ENCODE measurements around the gene CGN. TPM values are rescaled to one million over a fixed set of nuclear protein-coding genes. Genes with fewer than 3 reads are reported as not detected.

Gene CGN
- total RNA-seq, 1 donor from 2014 or later = 0.13 TPM

- DNase-seq (ENCODE audit: low spot score) = no peak
Measured at GRCh38 chr1:151499365-151499764, 11.8 kb upstream of the CGN start.

DNA sequence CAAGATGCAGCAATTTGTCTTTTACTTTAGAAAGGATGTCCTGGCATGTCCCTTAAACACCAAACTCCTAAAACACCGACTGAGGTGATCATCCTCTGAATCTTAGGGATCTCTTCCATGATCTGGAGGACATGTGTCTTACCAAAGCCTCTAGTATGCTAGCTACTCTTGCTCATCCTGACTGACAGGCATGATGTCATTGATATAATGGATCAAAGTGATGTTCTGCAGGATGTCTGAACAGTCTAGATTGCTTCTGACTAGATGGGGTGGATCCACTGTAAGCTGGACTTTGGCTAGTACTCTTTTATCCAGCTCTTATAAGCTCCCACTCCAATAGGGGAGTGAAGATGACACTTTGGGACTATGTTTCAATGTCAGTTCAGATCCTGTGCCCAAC, 11.3 kb upstream of the CGN start:
- no peak for DNase-seq (ENCODE audit: low spot score)

- no peak for DNase-seq (ENCODE audit: low spot score)
Measured at GRCh38 chr1:151501474-151501873, 9.7 kb upstream of the CGN start.

- DNase-seq (ENCODE audit: low spot score) = no peak
Measured at GRCh38 chr1:151502035-151502700, 9.0 kb upstream of the CGN start.

DNA sequence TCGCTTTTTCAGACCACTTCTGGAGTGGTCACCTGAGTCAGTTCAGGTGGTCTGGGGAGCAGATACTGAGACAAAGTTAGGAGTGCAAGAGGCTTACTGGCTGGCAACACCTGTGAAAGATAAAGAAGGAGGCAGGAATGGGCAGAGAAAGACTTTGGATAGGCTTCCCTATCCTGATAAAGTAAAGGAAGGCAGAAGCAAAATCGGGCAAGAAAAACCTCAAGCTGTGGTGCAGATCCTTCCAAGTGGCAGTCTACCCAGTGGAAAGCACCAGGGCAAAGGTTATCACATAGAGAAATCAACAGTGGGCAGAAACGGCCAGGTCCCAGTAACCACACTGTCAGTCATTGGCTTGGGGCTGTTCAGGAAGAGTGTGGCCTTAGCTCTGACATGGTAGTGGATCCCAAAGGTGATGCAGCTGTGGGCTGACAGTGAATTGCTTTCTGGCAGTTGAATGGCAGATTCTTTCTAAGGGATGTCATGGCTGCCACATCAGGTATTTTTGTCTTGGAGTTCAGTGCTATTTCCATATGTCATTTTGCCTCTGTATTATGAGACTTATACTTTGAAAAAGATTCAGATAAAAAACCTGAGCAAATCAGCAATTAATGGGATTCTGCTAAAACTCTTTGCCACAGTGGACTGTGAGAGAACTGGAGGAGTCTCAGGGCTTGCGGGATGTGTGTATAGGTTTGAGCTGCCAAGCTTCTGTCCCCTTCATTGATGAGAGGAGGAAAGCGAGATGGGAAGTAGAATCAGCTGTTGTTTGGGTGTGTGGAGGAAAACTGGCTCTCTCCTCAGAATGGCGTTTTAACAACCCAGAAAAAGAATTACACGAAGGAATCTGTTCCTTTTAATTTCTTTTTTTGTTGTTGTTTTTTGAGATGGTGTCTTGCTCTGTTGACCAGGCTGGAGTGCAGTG, 8.1 kb upstream of the CGN start:
- no peak for DNase-seq (ENCODE audit: low spot score)

DNA sequence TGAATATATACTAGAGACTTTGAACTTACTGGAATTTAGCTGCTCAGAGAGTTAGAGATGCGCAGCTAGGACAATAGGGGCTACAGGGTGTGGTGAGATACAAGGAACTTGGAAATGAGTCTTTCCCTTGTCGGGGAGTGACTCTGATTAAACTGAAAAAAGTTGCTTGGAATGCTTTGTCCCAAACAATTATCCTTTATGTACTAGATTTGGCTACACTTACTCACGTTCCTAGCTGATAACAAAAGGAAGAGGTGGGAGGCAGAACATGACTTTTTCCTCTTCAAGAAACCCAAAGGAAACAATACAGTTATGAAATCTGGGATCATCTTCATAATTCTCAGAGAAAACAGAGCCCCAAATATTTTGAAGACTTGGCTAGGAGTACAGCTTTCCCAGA, 6.9 kb upstream of the CGN start:
- no peak for DNase-seq (ENCODE audit: low spot score)

GRCh38 chr1:151504759-151505158, 6.4 kb upstream of the CGN start:
- DNase-seq (ENCODE audit: low spot score) = no peak

GRCh38 chr1:151508833-151509232, 2.4 kb upstream of the CGN start:
- peak; percentile 37 for DNase-seq (ENCODE audit: low spot score)

DNA sequence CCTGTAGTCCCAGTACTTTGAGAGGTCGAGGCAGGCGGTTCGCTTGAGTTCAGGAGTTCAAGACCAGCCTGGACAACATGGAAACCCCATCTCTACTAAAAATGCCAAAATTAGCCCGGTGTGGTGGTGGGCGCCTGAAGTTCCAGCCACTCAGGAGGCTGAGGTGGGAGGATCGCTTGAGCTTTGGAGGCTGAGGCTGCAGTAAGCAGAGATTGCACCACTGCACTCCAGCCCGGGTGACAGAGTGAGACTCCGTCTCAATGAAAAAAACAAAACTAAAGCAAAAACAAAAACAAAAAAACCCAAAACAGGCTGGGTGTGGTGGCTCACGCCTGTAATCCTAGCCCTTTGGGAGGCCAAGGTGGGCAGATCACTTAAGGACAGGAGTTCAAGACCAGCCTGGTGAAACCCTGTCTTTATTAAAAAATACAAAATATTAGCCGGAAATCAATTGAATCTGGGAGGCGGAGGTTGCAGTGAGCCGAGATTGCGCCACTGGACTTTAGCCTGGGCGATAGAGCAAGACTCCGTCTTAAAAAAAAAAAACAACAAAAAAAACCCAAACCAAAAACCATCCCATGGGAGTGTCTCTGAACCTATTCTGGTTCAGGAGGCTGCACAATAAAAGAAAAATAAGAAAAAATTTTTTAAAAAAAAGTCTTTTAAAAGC, 1.7 kb upstream of the CGN start:
- DNase-seq (ENCODE audit: low spot score) = peak; percentile 22

DNA sequence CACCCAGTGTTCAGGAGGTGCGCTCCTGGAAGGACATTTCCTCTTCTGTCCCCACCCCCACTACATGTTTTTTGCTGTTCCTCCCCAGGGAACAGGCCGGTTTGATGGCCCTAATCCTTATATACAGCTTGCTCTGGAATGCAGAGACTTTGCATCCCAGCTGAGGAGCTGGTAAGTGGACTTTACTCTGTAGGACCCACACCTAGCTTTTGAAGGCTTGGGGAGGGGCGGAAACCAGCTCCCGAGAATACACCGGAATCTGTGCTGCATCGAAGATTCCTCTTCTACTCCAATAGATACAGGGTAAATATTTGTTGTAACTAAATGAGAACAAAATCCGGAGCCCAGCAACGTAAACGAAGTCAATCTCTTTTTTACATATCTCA, 1.2 kb upstream of the CGN start:
- DNase-seq (ENCODE audit: low spot score) = peak; percentile 35

- DNase-seq (ENCODE audit: low spot score) = no peak
Measured at GRCh38 chr1:151510614-151510956, 602 bp upstream of the CGN start.

DNA sequence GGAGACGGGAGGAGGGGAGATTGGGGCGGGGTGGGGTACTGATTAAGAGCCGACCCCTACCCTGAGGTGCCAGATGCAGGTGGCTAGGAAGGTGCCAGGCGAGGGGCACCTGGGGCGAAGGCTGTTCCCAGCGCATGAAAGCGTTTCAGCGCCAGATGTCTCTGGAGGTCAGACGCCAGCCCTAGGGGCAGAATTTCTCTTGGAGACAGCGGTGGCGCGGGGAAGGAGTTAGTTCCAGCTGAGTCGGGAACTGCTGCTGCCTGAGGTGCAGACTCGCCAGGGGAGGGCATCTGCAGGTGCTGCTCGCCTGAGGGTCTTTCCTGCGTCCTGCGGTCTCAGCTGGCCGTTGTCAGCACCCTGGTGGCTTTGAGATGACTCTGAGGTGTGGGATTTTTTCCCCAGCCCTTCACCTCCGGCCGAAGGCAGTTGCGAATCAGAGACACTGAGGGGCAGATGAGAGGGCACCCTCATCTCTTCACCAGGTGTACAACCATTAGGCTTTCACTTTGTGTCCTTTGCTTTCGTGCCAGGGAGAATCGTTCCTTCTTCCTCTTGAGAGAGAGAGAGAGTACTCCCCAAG, 539 bp downstream of the CGN start:
- no peak for DNase-seq (ENCODE audit: low spot score)

DNA sequence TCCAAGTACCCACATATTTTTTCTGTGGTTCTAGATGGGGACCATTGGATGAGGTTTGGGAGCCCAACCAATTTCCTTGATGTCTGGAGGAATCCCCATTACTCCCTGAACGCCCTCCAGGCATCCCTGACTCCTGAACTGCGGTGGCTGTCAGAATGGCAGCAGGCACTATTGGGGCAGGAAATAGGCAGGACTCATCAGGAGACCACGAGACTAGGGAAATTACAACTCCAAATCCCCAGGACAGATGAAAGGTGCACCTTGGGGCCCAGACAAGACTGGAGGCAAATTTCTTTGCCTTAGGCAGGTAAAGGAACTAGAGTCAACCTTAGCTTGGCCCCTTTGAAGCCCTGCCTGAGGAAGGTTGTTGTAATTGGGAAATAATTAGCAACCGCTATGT, 1.1 kb downstream of the CGN start:
- DNase-seq (ENCODE audit: low spot score) = no peak

- DNase-seq (ENCODE audit: low spot score) = no peak
Measured at GRCh38 chr1:151512801-151513625, 1.8 kb downstream of the CGN start.

GRCh38 chr1:151513626-151514121, 2.5 kb downstream of the CGN start:
- DNase-seq (ENCODE audit: low spot score) = no peak

- no peak for DNase-seq (ENCODE audit: low spot score)
Measured at GRCh38 chr1:151514366-151514765, 3.2 kb downstream of the CGN start.

- DNase-seq (ENCODE audit: low spot score) = no peak
Measured at GRCh38 chr1:151515265-151515664, 4.1 kb downstream of the CGN start.

DNA sequence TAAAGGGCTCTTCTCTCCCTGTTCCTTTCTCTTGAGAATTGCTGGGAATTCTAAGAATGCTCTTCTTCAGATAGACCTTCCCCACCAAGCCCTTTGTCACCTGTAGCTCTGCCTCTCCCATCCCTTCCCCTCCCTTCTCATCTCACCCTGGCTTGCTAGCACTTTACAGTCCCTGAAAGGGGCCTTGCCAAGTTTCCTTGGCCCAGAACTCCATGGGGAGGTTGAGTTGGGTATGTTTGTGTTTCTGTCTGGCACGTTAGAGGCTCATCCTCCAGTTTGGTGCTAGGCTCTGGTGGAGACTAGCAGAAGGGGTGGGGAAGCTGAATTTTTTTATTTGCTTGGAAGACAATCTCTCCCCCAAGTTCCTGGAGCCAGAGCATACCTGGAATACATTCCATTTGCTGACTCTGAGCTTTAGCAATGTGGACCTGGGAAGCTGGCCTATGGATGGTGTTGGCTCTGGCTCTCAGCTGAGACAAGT, 4.9 kb downstream of the CGN start:
- DNase-seq (ENCODE audit: low spot score) = no peak

GRCh38 chr1:151518431-151518830, 7.2 kb downstream of the CGN start:
- no peak for DNase-seq (ENCODE audit: low spot score)

DNA sequence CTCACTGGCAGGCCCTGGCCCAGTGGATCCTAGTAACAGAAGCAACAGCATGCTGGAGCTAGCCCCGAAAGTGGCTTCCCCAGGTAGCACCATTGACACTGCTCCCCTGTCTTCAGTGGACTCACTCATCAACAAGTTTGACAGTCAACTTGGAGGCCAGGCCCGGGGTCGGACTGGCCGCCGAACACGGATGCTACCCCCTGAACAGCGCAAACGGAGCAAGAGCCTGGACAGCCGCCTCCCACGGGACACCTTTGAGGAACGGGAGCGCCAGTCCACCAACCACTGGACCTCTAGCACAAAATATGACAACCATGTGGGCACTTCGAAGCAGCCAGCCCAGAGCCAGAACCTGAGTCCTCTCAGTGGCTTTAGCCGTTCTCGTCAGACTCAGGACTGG, 7.7 kb downstream of the CGN start:
- DNase-seq (ENCODE audit: low spot score) = no peak

DNA sequence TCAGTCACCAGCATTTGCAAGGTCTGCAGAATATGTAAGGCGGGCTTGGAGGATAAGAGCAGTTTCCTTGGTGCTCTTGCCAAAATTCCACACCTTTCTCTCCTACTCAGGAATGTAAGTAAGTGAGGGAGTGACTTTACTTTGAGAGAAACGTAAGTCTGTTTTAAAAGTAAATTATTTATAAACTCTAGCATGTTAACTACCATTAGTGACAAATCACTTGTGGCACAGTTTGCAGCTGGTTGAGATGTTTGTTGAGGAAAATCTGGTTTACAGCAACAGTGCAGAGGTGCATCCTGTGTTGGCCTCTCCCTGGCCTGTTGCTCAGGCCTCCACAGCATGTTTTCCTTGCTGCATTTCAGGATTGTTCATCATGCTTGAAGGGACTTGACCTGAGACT, 8.5 kb downstream of the CGN start:
- no peak for DNase-seq (ENCODE audit: low spot score)
